GM06990 (cell line): ENCODE measurements around the gene ARHGAP25.

ENCODE experiments used
- DNase-seq: peaks from one replicate; pipeline ENCODE4 v3.0.0-alpha.2; 2011; ENCODE audit not compliant: insufficient read length; ENCODE audit errors: extremely low read depth
- H3K27me3 ChIP-seq: replicated peaks from 2 replicates; pipeline ENCODE4 v1.6.0; 2011; ENCODE audit warnings: low read length; ENCODE audit not compliant: control insufficient read depth, insufficient read depth
- H3K36me3 ChIP-seq: 2 replicates; pipeline ENCODE4 v1.5.1; 2011; ENCODE audit warnings: low read length; ENCODE audit not compliant: control insufficient read depth, insufficient read depth
- H3K4me3 ChIP-seq: replicated peaks from 2 replicates; pipeline ENCODE4 v1.5.1; 2011; ENCODE audit warnings: low read depth, mild to moderate bottlenecking, control low read depth, low read length
- CTCF ChIP-seq: IDR thresholded peaks from 2 replicates; pipeline ENCODE4 v1.5.1; 2011; ENCODE audit warnings: low read length, control low read depth, mild to moderate bottlenecking, inconsistent platforms; ENCODE audit not compliant: insufficient read depth, poor library complexity, severe bottlenecking

ARHGAP25 gene

DNA sequence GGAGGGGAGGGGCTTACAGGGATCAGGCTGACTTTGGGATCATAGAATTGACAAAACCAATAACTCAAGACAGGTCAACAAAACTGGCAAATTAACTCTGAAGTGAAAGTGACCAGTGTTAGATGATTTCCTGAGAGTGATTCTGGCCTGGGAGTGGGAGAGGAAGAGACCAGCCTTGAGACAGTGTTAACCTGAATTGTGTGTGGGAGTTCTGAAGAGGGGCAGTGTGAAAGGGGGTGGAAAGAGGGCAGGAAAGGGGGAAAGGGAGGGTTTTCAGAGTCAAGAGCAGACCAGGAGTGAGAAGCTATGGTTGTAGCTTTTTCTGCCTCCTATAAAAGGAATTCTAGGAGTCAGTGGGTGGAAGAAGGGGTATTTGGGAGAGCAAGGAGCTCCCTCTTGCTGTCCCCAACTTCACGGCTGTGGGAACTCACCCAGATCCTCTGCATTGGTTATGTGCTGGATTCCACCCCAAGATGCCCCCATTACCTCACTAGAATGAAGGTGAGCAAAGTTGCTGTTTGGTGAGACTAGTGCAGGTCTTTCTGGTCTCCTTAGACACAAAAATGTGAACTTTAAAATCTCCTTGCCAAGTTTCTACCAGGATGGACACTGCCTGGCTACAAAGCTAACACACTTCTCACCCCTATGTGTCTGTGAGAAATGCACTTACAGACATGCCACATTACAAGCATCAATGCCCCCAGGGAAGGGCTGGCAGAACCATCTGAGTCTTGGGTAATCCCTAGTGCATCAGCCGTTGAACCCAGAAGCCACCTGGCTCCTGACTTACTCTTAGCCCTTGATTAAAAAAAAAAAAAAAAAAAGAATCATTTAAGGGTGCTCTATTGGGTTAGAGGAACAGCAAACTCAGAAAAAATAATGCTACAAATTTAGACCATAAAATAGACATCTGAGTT lies 75.0 kb downstream of the ARHGAP25 start:
- no peak overlapping the region for H3K4me3 ChIP-seq
- no peak for DNase-seq
- no peaks in the 10 kb centered on the region for H3K27me3 ChIP-seq
- no peak for TF ChIP-seq CTCF
- H3K36me3 ChIP-seq = peaks cover 5% of the 10 kb centered on the region

- Histone ChIP-seq H3K27me3 (no peaks in the 10 kb centered on the region), H3K36me3 (peaks cover 5% of the 10 kb centered on the region), H3K4me3 (no peak overlapping the region)
- TF ChIP-seq CTCF = no peak
- DNase-seq = no peak
Observed at GRCh38 chr2:68811364-68811763, 76.8 kb downstream of the ARHGAP25 start.

DNA sequence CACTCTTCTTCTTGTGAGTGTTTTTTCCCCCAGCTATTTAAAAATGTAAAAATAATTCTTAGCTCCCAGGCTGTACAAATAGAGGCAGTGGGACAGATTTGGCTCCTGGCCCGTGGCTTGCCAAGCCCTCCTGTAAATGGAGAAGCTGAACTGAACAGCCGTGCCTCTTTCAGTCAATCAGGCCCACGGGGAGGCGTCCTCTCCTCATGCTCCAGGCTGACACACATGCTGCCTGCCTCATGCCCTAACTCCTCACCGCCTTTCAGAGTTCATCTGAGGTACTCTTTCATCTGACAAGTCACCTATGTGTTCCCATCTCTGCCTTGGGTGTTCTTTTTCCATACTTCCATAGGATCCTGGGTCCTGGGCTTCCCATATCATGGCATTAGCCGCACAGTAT lies 77.6 kb downstream of the ARHGAP25 start:
- DNase-seq = no peak

DNA sequence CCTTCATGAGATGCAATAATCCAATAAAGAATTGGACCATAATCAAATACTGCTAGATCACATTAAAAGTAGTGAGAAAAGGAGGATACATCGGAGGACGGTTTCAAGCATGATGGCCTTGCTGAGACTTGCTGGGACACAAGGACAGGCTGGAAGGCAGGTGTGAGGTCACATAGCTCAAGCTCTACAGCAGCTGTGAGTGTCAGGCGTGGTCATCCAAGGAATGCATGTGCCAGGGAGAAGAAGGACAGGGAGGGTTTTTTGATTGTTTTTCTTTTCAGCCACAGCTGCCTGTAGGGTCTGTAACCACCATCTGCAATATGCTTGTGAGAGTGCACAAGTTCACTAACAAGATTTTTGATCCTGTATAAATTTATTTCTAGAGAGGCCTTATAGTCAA lies 79.0 kb downstream of the ARHGAP25 start:
- Histone ChIP-seq H3K36me3 (peaks cover 2% of the 10 kb centered on the region), H3K4me3 (no peak overlapping the region), H3K27me3 (no peaks in the 10 kb centered on the region)
- DNase-seq = no peak
- no peak for TF ChIP-seq CTCF

More for the DNA sequence above, 77.6 kb downstream of the ARHGAP25 start:
- Histone ChIP-seq H3K4me3 (no peak overlapping the region), H3K27me3 (no peaks in the 10 kb centered on the region), H3K36me3 (peaks cover 5% of the 10 kb centered on the region)
- no peak for TF ChIP-seq CTCF

DNA sequence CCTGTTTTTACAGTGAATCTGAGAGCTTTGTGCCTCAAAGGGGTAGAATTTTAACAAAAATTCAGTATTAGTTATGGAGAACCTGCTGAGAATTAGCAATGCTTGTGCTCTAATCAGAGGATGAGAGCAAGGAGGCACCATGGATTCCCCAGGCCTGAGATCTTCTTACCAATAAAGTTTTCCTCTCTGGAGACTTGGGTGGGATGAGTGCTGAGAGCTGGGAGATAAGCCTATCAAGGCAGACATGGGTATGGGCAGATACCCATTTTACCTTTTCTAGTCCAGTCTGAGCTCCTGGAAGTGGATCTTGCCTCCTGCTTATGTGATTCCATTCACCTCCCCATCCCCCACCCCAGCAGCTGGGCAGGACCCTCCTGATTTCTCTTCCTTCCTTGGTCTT lies 82.7 kb downstream of the ARHGAP25 start:
- H3K27me3 ChIP-seq = no peaks in the 10 kb centered on the region
- peaks cover 4% of the 10 kb centered on the region for H3K36me3 ChIP-seq
- DNase-seq = no peak
- TF ChIP-seq CTCF = no peak
- no peak overlapping the region for H3K4me3 ChIP-seq
